NCI-H146 treated with DMSO at 0.1 percent for 48 hours (cell line): ENCODE results near the gene DHDH.
"Not testable (repeated sequence)": the region's sequence is repeated elsewhere in the genome, so short reads cannot be mapped to it uniquely, and the experiment has no call there.

Experiments used
- DNase-seq: peaks from one replicate; lab custom pipeline; 2025; ENCODE audit not compliant: unreplicated experiment; lab: John Stamatoyannopoulos, UW

DHDH gene

DNA sequence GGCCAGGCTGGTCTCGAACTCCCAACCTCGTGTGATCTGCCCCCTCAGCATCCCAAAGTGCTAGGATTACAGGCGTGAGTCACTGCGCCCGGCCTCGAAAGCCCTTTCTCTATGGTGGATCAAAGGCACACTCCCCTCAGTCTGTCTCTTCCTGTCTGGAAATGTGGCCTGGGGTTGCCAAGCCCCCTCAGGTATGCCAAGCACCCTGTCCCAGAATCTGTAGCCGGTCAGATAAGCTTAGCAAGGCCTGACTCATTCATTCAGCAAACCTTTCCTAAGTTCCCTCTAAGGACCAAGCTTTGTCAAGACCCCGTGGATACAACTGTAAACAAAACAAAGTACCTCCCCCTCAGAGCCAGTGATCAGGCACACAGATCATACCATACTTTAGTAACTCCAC lies 19.3 kb upstream of the DHDH start:
- DNase-seq: no peak

DNA sequence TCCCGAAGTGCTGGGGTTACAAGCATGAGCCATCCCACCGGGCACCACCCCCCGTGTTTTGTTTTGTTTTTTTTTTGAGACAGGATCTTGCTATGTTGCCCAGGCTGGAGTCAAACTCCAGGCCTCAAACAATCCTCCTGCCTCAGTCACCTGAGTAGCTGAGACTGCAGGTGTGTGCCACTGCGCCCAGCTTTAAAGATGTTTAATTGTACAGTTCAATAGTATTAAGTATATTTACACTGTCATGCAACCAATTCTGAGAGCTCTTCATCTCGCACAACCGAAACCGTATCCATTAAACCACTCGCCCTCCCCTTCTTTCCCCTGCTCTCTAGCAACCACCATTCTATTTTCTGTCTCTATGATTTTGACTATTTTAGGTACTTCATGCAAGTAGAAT lies 17.7 kb upstream of the DHDH start:
- no peak for DNase-seq

DNA sequence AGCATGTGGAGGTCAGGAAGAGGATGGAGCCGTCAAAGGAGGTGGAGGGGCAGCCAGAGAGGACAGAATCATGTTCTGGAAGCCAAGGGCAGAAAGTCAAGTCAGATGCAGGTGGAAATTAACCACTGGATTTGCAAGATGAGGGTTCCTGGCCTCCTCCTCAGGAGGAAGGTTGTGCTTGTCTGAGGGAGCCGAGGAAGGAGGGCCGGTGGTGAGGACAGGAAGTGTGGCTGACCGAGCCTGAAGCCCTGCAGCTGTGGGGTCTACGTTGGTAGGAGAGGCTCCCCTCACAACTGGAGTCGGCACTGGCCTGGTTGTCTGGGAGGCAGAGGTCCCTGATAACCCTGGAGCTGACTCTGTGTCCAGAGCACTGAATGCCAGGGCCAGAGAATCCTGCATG lies 15.4 kb upstream of the DHDH start:
- no peak for DNase-seq

DNA sequence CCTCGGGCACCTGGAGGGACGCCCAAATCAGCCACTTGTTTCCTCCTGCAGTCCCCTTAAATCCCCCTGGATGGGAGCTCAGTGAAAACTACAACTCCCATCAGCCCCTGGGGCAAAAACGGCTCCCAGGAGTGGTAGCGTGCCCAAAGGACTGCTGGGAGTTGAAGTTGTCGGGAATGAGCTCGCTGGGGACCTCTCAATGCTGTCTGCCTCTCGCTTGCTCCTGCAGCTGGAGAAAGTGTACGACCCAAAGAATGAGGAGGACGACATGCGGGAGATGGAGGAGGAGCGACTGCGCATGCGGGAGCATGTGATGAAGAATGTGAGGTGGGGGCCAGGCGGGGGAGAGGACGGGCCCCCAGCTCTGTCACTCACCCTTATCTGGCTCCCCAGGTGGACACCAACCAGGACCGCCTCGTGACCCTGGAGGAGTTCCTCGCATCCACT lies 14.7 kb upstream of the DHDH start:
- DNase-seq: no peak

DNA sequence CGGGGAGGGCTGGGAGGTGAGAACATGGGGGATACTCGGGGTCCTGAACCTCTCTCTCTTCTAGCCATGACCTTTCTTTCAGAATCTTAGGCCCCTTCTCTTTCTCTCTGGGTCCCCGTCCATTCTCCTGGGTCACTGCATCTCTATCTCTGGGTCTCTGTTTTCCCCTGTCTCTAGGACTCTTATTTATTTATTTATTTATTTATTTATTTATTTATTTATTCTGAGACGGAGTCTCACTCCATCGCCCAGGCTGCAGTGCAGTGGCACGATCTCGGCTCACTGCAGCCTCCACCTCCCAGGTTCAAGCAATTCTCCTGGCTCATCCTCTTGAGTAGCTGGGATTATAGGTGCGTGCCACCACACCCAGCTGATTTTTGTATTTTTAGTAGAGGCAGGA lies 14.2 kb upstream of the DHDH start:
- not testable (repeated sequence) for DNase-seq

DNA sequence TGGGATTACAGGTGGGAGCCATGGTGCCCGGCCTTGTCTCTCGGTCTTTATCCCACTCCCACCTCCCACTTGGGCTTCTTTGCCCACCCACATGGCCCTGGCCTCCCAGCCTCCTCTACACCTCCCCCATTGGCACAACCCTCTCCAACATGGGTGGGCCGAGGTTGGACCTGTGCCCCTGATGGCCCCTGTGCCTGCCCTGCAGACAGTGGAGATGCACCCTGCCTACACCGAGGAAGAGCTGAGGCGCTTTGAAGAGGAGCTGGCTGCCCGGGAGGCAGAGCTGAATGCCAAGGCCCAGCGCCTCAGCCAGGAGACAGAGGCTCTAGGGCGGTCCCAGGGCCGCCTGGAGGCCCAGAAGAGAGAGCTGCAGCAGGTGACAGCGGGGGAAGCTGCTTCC lies 12.6 kb upstream of the DHDH start:
- no peak for DNase-seq

DNA sequence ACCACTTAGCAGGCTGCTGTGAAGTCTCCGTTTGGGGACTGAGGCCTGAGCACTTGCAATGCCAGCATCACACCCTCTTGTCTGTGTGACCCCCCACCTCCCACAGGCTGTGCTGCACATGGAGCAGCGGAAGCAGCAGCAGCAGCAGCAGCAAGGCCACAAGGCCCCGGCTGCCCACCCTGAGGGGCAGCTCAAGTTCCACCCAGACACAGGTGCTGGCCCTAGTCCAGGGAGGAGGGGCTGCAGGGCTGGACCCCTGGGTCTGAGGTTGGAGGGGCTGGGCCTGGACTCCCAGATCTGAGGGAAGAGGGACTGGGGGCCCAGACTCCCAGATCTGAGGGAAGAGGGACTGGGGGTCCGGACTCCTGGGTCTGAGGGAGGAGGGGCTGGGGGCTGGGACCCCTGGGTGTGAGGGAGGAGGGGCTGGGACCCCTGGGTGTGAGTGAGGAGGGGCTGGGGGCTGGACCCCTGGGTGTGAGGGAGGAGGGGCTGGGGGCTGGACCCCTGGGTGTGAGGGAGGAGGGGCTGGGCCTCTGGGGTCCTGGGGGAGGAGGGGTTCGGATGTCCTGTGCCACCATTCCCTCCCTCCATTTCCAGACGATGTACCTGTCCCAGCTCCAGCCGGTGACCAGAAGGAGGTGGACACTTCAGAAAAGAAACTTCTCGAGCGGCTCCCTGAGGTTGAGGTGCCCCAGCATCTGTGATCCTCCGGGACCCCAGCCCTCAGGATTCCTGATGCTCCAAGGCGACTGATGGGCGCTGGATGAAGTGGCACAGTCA lies 11.6 kb upstream of the DHDH start:
- DNase-seq: no peak

DNA sequence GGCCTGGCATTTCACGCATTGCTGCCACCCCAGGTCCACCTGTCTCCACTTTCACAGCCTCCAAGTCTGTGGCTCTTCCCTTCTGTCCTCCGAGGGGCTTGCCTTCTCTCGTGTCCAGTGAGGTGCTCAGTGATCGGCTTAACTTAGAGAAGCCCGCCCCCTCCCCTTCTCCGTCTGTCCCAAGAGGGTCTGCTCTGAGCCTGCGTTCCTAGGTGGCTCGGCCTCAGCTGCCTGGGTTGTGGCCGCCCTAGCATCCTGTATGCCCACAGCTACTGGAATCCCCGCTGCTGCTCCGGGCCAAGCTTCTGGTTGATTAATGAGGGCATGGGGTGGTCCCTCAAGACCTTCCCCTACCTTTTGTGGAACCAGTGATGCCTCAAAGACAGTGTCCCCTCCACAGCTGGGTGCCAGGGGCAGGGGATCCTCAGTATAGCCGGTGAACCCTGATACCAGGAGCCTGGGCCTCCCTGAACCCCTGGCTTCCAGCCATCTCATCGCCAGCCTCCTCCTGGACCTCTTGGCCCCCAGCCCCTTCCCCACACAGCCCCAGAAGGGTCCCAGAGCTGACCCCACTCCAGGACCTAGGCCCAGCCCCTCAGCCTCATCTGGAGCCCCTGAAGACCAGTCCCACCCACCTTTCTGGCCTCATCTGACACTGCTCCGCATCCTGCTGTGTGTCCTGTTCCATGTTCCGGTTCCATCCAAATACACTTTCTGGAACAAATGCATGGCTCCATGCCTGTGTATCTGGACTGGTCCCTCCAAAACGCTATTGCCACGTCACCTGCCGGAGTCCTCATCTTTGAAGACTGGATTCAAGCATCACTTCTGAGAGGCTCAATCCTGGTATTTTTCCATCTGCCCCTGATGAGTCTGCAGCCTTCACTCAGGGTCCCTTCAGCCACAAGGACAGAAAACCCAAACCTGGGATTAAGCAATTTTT lies 10.7 kb upstream of the DHDH start:
- DNase-seq: no peak

DNA sequence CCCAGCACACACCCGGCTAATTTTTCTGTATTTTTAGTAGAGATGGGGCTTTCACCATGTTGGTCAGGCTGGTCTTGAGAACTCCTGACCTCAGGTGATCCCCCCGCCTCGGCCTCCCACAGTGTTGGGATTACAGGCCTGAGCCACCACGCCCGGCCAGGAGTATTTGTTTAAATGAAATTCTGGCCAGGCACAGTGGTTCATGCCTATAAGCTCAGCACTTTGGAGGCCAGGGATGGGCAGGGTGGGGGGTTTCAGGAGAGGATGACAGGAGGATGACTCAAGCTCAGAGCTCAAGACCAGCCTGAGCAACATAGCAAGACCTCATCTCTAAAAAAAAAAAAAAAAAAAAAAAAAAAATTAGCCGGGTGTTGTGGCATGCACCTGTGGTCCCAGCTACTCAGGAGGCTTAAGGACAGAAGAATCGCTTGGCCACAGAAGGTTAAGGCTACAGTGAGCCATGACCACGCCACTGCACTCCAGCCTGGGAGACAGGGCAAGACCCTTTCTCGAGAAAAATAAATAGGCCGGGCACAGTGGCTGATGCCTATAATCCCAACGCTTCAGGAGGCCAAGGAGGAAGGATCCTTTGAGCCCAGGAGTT lies 8.2 kb upstream of the DHDH start:
- no peak for DNase-seq

DNA sequence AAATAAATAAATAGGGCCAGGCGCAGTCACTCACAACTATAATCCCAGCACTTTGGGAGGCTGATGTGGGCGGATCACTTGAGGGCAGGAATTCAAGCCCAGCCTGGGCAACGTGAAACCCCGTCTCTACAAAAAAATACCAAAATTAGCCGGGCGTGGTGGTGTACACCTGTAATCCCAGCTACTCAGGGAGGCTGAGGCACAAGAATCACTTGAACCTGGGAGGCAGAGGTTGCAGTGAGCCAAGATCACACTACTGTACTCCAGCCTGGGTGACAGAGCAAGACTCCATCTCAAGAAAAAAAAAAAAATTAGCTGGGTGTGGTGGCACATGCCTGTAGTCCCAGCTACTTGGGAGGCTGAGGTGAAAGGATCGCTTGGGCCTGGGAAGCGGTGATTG lies 7.6 kb upstream of the DHDH start:
- not testable (repeated sequence) for DNase-seq

DNA sequence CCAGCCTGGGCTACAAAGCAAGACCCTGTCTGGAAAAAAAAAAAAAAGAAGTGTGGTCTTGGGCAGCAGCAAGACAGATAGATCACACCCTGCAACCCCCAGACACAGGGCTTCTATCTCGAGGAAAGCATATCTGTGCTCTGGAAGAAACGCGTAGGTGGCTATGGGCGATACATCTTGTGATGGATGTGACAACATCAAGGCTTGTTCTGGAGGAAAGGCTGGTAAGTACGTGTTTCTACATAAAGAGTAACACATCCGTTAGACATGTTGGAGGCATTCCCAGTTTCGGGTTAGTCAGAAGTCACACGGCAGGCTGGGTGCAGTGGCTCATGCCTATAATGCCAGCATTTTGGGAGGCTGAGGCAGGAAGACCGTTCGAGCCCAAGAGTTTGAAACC lies 6.6 kb upstream of the DHDH start:
- DNase-seq: no peak

DNA sequence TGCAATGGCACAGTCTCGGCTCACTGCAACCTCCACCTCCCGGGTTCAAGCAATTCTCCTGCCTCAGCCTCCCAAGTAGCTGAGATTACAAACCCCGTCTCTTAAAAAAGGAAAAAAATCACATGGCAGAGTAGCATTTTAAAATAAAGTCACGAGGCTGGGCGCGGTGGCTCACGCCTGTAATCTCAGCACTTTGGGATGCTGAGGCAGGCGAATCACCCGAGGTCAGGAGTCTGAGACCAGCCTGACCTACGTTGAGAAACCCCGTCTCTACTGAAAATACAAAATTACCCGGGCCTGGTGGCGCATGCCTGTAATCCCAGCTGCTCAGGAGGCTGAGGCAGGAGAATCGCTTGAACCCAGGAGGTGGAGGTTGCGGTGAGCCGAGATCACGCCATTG lies 5.8 kb upstream of the DHDH start:
- not testable (repeated sequence) for DNase-seq

DNA sequence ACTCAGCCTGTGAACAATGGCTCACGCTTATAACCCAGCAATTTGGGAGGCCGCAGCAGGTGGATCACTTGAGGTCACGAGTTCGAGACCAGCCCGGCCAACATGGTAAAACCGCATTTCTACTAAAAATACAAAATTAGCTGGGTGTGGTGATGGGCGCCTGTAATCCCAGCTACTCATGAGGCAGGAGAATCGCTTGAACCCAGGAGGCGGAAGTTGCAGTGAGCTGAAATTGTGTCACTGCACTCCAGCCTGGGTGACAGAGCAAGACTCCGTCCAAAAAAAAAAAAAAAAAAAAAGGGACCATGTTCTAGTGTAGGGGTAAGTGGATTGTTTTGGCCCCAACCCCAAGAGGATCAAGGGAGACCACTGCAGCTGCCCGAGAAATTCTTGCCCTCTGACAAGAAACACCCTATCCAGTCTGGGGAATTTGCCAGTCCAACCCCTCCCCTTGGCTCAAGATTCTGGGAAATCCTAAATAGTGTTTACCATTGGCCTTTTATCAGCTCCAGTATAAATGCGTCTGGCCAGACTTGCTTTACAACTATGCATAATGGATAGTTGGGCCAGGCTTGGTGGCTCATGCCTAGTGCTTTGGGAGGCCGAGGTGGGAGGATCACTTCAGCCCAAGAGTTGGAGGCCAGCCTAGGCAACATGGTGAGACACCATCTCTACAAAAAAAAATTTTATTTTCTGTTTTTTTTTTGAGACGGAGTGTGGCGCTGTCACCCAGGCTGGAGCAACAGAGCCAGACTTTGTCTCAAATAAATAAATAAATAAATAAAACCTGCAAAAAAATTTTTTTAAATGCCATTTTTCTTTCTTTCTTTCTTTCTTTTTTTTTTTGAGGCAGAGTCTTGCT lies 5.1 kb upstream of the DHDH start:
- DNase-seq: no peak

DNA sequence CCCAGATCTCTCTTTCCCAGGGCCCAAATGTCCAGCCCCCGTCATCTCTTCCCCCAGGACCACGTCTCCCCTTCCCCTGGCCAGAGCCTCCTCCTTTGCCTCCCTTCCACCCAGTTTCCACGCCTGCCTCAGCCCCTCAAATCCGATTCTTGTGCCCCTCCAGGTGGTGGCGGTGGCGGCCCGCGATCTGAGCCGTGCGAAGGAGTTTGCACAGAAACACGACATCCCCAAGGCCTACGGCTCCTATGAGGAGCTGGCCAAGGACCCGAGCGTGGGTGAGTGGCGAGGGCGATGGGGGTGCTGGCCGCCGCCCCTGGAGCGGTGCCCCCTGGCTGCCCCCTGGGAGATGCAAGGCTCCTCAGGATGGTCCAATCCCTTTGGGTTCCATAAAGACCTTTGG lies 1.3 kb downstream of the DHDH start:
- no peak for DNase-seq

DNA sequence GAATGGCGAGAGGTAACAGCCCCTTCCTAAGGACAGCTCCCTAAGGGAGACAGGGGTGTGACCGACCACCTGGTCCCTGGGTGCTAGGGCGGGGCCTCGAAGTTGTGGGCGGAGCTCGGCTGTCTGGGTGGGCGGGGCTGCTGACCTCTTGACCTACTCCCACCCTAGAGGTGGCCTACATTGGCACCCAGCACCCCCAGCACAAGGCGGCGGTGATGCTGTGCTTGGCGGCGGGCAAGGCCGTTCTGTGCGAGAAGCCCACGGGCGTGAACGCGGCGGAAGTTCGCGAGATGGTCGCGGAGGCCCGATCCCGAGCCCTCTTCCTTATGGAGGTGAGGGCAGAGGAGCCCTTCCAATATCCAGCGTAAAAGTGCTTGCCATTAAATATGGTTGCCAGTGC lies 2.4 kb downstream of the DHDH start:
- no peak for DNase-seq

DNA sequence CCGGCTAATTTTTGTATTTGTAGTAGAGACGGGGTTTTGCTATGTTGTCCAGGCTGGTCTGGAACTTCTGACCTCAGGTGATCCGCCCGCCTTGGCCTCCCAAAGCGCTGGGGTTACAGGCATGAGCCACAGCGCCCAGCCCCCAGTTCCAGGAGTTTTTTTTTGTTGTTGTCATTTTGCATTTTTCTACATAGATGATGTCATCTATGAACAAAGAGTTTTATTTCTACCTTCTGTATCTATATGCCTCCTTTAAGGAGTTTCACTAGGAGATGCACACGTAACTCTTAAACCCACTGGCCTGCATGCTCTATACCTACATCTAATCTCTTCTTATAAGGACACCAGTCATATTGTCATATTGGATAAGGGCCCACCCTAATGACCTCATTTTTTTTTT lies 4.8 kb downstream of the DHDH start:
- no peak for DNase-seq

DNA sequence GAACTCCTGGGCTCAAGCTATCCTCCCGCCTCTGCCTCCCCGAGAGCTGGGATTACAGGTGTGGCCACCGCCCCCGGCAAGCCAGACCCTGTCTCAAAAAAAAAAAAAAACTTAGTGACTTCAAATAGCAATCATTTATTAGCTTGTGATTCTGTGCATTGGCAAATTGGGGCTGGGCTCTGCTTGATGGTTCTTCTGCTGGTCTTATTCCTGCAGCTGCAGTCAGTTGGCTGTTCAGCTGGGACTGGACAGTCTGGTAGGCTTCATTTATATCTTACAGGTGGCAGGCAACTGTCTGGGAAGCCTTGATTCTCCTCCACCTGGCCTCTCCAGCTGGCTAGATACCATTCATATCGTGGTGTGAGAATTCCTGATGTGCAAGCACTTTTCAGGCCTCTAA lies 7.4 kb downstream of the DHDH start:
- DNase-seq: no peak

DNA sequence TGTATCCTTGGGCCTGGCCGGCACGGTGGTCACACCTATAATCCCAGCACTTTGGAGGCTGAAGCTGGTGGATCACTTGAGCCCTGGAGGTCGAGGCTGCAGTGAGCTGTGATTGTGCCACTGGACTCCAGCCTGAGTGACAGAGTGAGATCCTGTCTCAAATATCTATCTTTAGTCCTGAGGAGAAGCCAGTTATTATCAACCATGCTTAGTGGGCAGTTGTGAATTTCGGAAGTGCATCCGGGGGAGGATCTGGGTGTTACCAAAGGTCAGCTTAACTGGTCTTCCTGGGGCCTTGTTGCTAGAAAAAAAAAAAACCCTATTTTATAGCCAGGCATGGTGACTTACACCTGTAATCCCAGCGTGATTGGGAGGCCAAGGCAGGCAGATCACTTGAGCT lies 9.6 kb downstream of the DHDH start:
- DNase-seq: no peak

DNA sequence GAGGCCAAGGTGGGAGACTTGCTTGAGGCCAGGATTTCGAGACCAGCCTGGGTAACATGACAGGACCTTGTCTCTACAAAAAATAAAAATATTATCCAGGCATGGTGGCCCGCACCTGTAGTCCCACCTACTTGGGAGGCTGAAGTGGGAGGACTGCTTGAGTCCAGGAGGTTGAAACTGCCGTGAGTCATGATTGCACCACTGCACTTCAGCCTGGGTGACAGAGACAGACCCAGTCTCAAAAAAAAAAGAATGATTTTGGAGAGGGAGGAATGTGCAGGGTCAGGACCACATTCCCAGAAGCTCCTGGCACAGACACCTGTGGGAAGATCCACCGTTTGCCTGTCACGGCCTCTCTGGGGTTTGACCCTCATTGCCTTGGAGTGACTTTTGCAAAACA lies 11.9 kb downstream of the DHDH start:
- DNase-seq: no peak

DNA sequence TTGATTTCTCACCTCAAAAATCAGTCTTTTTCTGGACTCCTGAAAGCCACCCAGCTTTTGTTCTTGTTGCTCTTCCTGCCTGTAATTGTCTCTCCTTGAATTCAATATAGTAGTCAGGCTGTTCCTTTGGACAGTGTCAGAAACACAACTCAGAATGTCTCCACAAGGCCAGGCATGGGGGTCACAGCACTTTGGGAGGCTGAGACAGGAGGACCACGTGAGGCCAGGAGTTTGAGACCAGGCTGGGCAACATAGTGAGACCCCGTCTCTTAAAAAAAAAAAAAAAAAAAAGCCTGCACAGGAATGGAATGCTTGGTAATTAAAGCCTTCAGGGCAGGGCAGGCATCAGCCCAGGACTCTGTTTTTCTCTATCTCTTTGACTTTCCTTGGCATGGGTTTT lies 12.3 kb downstream of the DHDH start:
- no peak for DNase-seq
